Measurements from ENCODE around the gene ZBTB39.

- TF ChIP-seq CTCF (IDR thresholded peaks at IDR 0.05) (no peak), POLR2AphosphoS5 (IDR thresholded peaks at IDR 0.05; ENCODE audit: low read depth, low read length) (no peak), REST (IDR thresholded peaks at IDR 0.05; ENCODE audit: insufficient read depth in 1 of 2, low read depth in 2 of 2, low read length in 1 of 2) (no peak), SIN3A (IDR thresholded peaks at IDR 0.05; ENCODE audit: borderline replicate concordance, insufficient read depth, low read depth, low read length) (no peak), TCF7L2 (IDR thresholded peaks at IDR 0.05; ENCODE audit: low read depth, low read length) (no peak)
Observed at GRCh38 chr12:56983386-56983785, 23.0 kb downstream of the ZBTB39 start.
